HL-60/S4 (cell line): ENCODE measurements around the gene FATE1.

ENCODE experiments used
- in situ Hi-C: fragments of 300-500 bp; cut with MboI; formaldehyde crosslinking; loops from 2 replicates; pipeline ENCODE4 v1.14.3; 2022; ENCODE audit warnings: low sequenced_read_pairs

Gene FATE1

GRCh38 chrX:151738751-151739150 lies 22.9 kb downstream of the FATE1 start:
- in situ Hi-C loops, result no loop called here

- in situ Hi-C loops, result no loop called here
Measured at GRCh38 chrX:151741606-151742005, 25.8 kb downstream of the FATE1 start.

- in situ Hi-C loops, result no loop called here
Measured at GRCh38 chrX:151742311-151742710, 26.5 kb downstream of the FATE1 start.

GRCh38 chrX:151743651-151744470 lies 28.0 kb downstream of the FATE1 start:
- in situ Hi-C loops, result no loop called here

GRCh38 chrX:151745651-151746050 lies 29.8 kb downstream of the FATE1 start:
- in situ Hi-C loops, result no loop called here

- in situ Hi-C loops, result no loop called here
Measured at GRCh38 chrX:151746502-151746901, 30.7 kb downstream of the FATE1 start.

GRCh38 chrX:151750511-151750910 lies 34.7 kb downstream of the FATE1 start:
- in situ Hi-C loops, result loop anchor here (25.0 kb wide), 1 partner anchor 887 kb away; the partner anchor contains the start of gene GABRQ

- in situ Hi-C loops, result loop anchor here (25.0 kb wide), 1 partner anchor 884 kb away; the partner anchor contains the start of gene GABRQ
Measured at GRCh38 chrX:151752847-151753246, 37.0 kb downstream of the FATE1 start.

- in situ Hi-C loops, result loop anchor here (25.0 kb wide), 1 partner anchor 884 kb away; the partner anchor contains the start of gene GABRQ
Measured at GRCh38 chrX:151753313-151754046, 37.6 kb downstream of the FATE1 start.

GRCh38 chrX:151754047-151754429 lies 38.2 kb downstream of the FATE1 start:
- in situ Hi-C loops, result loop anchor here (25.0 kb wide), 1 partner anchor 883 kb away; the partner anchor contains the start of gene GABRQ

GRCh38 chrX:151754641-151755215 lies 38.9 kb downstream of the FATE1 start:
- in situ Hi-C loops, result loop anchor here (25.0 kb wide), 1 partner anchor 883 kb away; the partner anchor contains the start of gene GABRQ

- in situ Hi-C loops, result loop anchor here (25.0 kb wide), 1 partner anchor 878 kb away; the partner anchor contains the start of gene GABRQ
Measured at GRCh38 chrX:151759041-151759708, 43.3 kb downstream of the FATE1 start.

GRCh38 chrX:151762802-151763201 lies 47.0 kb downstream of the FATE1 start:
- in situ Hi-C loops, result loop anchor here (25.0 kb wide), 1 partner anchor 874 kb away; the partner anchor contains the start of gene GABRQ

- in situ Hi-C loops, result loop anchor here (25.0 kb wide), 1 partner anchor 874 kb away; the partner anchor contains the start of gene GABRQ
Measured at GRCh38 chrX:151763711-151764110, 47.9 kb downstream of the FATE1 start.

GRCh38 chrX:151765026-151765425 lies 49.2 kb downstream of the FATE1 start:
- in situ Hi-C loops, result loop anchor here (25.0 kb wide), 1 partner anchor 872 kb away; the partner anchor contains the start of gene GABRQ

- in situ Hi-C loops, result loop anchor here (25.0 kb wide), 1 partner anchor 866 kb away; the partner anchor contains the start of gene GABRQ
Measured at GRCh38 chrX:151771726-151772125, 55.9 kb downstream of the FATE1 start.
